GM10248 (cell line): ENCODE data around the gene CCDC73.
"Not testable (repeated sequence)": the region's sequence is repeated elsewhere in the genome, so short reads cannot be mapped to it uniquely, and the experiment has no call there.

Source experiments
- CTCF ChIA-PET: fragments of 300-600 bp; sonication (Branson Sonifier 250); formaldehyde crosslinking; extraction: SDS; loops from one replicate; lab custom pipeline; 2021; ENCODE audit warnings: antibody characterized with exemption; lab: Yijun Ruan, JAX
- POLR2A ChIA-PET: fragments of 350-650 bp; sonication (Branson Sonifier 250); formaldehyde crosslinking; extraction: SDS; loops from one replicate; lab custom pipeline; 2020; ENCODE audit warnings: antibody characterized with exemption; lab: Yijun Ruan, JAX
- DNase-seq: peaks from one replicate; pipeline ENCODE4 v3.0.0; 2012; ENCODE audit errors: extremely low spot score
- CTCF ChIP-seq: IDR thresholded peaks from 2 replicates; pipeline ENCODE4 v1.5.1; 2012; ENCODE audit warnings: mild to moderate bottlenecking, low read depth; ENCODE audit errors: extremely low read depth, missing control alignments, control extremely low read depth

The CCDC73 gene

GRCh38 chr11:32827276-32827675 is 32.8 kb upstream of the CCDC73 start:
- POLR2A ChIA-PET = no interaction called here
- DNase-seq = no peak
- TF ChIP-seq CTCF = no peak
- CTCF ChIA-PET = no interaction called here

- ChIA-PET CTCF (interaction anchor here (1.0 to 1.6 kb wide), 3 partner anchors 9 to 17 kb away, joined by 3 to 5 read pairs (median 3); no protein-coding TSS in a partner anchor), POLR2A (no interaction called here)
- no peak for DNase-seq
- no peak for TF ChIP-seq CTCF
Measured at GRCh38 chr11:32826113-32826512, 31.7 kb upstream of the CCDC73 start.

GRCh38 chr11:32823617-32824016 is 29.2 kb upstream of the CCDC73 start:
- DNase-seq, POLR2A ChIA-PET: not testable (repeated sequence)
- CTCF ChIA-PET = interaction anchor here (1.6 kb wide), 1 partner anchor 14 kb away, joined by 5 read pairs; no protein-coding TSS in a partner anchor

GRCh38 chr11:32821917-32822560 is 27.6 kb upstream of the CCDC73 start:
- no peak for TF ChIP-seq CTCF
- ChIA-PET CTCF (interaction anchor here (0.9 to 1.2 kb wide), 3 partner anchors 10 to 15 kb away, joined by 4 read pairs; no protein-coding TSS in a partner anchor), POLR2A (no interaction called here)
- DNase-seq = no peak

- no peak for DNase-seq
- ChIA-PET POLR2A (no interaction called here), CTCF (interaction anchor here (1.0 to 1.2 kb wide), 2 partner anchors 10 to 13 kb away, joined by 4 read pairs; no protein-coding TSS in a partner anchor)
- TF ChIP-seq CTCF = no peak
Measured at GRCh38 chr11:32821517-32821916, 27.1 kb upstream of the CCDC73 start.

- ChIA-PET CTCF (interaction anchor here (3.8 kb wide), 1 partner anchor 12 kb away, joined by 14 read pairs; no protein-coding TSS in a partner anchor), POLR2A (no interaction called here)
- no peak for TF ChIP-seq CTCF
- DNase-seq = no peak
Measured at GRCh38 chr11:32820497-32820896, 26.0 kb upstream of the CCDC73 start.

GRCh38 chr11:32819187-32819586 is 24.7 kb upstream of the CCDC73 start:
- TF ChIP-seq CTCF = no peak
- POLR2A ChIA-PET = no interaction called here
- CTCF ChIA-PET = interaction anchor here (3.8 kb wide), 1 partner anchor 10 kb away, joined by 14 read pairs; no protein-coding TSS in a partner anchor
- DNase-seq = no peak
